C4-2B (cell line): ENCODE data around the gene TCN2.
"Not testable (repeated sequence)": the region's sequence is repeated elsewhere in the genome, so short reads cannot be mapped to it uniquely, and the experiment has no call there.

Source experiments
- ZFX ChIP-seq: fragments of 450-650 bp; IDR thresholded peaks from 2 replicates; pipeline ENCODE4 v1.6.1; 2017
- TF ChIP-seq, protein P1 (sequence below): fragments of 450-650 bp; conservative IDR thresholded peaks from 2 replicates; pipeline ENCODE4 v1.5.1; 2017; ENCODE audit warnings: mild to moderate bottlenecking

DNA sequence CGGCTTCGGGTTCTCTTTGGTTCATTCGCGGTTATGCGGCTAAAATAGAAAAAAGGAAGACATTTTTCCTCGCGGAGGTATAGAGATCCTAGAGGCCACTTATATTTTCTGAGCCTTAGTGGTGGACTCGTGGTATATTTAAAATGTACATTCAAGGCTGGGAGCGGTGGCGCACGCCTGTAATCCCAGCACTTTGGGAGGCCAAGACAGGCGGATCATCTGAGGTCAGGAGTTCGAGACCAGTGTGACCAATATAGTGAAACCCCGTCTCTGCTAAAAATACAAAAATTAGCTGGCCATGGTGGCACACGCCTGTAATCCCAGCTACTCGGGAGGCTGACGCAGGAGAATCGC, 14.6 kb upstream of the TCN2 start:
- TF ChIP-seq, protein P1, sequence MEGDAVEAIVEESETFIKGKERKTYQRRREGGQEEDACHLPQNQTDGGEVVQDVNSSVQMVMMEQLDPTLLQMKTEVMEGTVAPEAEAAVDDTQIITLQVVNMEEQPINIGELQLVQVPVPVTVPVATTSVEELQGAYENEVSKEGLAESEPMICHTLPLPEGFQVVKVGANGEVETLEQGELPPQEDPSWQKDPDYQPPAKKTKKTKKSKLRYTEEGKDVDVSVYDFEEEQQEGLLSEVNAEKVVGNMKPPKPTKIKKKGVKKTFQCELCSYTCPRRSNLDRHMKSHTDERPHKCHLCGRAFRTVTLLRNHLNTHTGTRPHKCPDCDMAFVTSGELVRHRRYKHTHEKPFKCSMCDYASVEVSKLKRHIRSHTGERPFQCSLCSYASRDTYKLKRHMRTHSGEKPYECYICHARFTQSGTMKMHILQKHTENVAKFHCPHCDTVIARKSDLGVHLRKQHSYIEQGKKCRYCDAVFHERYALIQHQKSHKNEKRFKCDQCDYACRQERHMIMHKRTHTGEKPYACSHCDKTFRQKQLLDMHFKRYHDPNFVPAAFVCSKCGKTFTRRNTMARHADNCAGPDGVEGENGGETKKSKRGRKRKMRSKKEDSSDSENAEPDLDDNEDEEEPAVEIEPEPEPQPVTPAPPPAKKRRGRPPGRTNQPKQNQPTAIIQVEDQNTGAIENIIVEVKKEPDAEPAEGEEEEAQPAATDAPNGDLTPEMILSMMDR: not testable (repeated sequence)
- TF ChIP-seq ZFX: not testable (repeated sequence)
